ENCODE measurements around the gene P4HA2.

P4HA2 gene

GRCh38 chr5:132227485-132228240 lies at the start of gene P4HA2:
TSS of gene P4HA2 (minus strand) at chr5:132227853. CDS start at chr5:132218626, 9,227 bp downstream.
- peak; percentile 51 for DNase-seq (ENCODE audit: low spot score)

- no peak for DNase-seq (ENCODE audit: low spot score)
These were observed 49.6 kb upstream of the P4HA2 start for GRCh38 chr5:132277256-132277655.

GRCh38 chr5:132275367-132276220 lies 47.9 kb upstream of the P4HA2 start:
- no peak for DNase-seq (ENCODE audit: low spot score)

DNA sequence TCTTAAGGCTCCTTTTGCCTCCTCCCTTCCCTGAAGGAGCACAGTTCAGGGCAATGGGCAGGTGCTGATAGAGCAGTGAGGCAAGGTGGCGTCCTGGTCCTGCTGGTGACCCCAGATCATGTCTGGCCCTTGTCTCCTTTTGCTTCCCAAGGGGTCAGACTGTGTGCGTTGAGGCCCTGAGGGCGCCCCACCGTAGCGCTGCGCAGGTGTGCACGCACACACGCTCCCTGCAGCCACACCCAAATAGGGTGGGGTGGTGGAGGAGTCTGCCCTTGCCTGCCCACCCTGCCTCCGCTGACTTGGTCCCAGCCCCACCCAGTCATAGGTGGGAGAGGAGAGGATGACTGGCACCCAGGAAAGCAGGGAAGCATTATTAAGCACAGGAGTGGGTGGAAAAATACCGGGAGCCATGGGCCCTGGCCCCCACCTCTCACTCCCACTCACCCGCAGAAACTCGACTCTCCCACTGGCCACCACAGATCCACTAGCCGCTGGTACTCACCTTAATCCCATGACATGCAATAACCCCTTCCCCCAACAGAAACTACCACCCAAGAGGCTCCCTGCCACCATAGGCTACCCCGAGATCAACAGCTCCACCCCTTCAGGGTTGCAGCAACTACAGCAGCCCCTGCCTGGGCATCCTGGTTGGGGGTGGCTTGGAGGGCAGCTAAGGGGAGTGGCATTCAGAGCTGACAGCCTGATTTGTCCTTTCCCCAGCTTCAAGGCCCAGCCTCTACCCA lies 46.6 kb upstream of the P4HA2 start:
- no peak for DNase-seq (ENCODE audit: low spot score)

DNA sequence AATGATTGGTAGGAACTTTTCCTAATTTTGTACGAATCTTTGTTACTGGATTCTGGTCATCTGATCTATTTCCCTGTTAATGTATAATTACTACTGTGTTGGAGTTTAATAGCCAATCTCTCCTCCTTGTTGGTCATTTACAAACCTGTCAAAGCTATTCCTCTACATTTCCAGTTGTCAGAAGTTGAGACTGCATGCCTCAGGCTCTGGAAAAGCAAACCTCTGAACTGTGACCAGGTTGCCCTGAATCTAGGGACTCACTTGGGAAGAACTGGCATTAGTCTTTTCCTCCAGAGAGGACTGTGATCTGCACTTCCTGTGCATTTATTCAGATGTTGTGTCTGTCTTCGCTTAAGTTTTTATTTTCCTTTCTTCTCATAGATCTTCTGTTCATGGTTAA lies 46.0 kb upstream of the P4HA2 start:
- no peak for DNase-seq (ENCODE audit: low spot score)

GRCh38 chr5:132272311-132273210 lies 44.9 kb upstream of the P4HA2 start:
- peak; percentile 81 for DNase-seq (ENCODE audit: low spot score)

GRCh38 chr5:132271251-132272246 lies 43.9 kb upstream of the P4HA2 start:
- no peak for DNase-seq (ENCODE audit: low spot score)

DNA sequence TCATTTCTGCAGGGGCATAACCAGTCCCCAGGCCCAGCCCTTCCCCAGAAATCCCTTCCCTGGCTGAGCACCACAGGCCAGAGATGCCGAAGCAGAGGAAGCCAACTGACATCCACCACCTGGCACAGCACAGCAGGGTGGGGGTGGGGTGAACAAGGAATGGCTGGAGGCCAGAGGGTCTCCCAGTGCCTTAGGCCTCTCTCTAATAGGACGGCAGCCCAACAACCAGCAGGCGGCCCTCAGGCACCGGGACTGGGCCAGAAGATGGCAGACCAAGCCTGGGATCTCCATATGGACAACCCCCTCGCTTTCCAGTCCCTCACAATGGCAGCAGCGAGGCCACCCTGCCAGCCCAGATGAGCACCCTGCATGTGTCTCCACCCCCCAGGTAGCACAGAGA lies 43.1 kb upstream of the P4HA2 start:
- DNase-seq (ENCODE audit: low spot score) = no peak

GRCh38 chr5:132270335-132270665 lies 42.6 kb upstream of the P4HA2 start:
- DNase-seq (ENCODE audit: low spot score) = no peak

DNA sequence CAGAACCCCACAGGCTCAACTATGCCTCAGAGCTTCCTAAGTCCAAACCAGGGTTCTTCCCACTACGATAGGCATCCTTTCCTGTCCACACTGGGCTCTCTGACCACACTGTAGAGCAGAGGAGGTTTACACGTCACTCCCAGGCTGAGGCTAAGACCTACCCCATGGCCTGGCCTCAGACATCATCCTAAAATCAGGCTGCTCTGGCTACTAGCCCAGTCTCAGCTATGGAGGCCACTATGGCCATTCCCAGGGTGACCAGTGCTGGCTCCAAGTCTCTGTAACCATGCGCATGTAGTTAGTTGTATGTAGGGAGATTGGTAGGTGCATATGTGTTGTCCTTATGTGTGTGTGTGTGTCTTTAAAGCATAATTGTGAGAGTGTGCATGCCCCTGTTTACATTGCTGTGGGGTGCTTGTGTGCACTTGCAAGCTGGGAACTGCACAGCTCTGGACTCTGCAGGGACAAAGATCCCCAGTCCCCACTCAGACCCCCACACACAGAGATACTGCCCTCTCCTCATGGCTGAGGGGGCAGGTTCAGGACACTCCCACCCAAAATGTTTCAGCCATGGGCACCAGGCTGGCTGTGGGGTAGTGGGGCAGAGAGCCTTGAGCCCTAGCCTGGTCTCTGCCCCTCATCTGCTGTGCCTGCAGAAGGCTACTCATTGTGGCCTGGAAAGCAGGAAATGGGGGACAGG lies 42.1 kb upstream of the P4HA2 start:
- DNase-seq (ENCODE audit: low spot score) = no peak

GRCh38 chr5:132268769-132269551 lies 41.3 kb upstream of the P4HA2 start:
- DNase-seq (ENCODE audit: low spot score) = no peak

DNA sequence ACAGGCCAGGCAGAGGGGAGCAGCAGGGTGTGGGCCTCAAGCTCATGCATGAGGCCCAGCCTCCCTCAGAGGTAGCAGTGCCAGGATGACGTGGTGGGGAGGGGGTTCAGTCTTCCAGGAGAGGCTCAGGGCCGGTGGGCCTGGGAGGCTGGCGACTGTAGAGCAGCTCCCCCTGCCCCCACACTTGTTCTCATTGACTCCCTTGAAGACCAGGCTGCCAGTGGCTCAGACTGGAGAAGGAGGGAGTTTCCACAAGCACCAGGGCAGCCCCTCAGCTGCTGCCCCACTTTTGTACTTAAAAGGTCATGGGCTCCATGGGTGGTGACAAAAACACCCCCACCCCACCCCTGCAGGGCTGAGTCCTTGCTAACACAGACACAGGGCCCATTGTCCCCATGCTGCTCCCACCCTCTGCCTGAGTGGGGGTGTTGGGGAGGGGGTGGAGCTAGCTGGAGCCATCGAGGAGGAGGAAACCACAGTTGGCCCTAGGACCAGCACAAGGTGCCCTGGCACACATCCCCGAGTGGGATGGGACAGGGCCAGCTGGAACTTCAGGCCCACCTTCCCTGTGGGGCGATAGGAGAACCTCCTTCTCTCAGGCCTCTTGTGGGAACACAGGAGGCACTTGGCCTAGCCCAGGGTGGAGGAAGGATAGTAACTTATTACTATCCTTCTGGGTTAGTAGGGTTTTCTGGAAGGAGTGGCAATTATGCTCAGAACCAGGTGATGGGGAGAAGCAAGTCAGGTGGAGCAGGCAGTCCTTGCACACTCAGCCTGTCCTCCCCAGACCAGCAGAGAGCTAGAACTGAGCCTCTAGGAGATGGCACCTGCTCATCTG lies 40.5 kb upstream of the P4HA2 start:
- DNase-seq (ENCODE audit: low spot score) = no peak

DNA sequence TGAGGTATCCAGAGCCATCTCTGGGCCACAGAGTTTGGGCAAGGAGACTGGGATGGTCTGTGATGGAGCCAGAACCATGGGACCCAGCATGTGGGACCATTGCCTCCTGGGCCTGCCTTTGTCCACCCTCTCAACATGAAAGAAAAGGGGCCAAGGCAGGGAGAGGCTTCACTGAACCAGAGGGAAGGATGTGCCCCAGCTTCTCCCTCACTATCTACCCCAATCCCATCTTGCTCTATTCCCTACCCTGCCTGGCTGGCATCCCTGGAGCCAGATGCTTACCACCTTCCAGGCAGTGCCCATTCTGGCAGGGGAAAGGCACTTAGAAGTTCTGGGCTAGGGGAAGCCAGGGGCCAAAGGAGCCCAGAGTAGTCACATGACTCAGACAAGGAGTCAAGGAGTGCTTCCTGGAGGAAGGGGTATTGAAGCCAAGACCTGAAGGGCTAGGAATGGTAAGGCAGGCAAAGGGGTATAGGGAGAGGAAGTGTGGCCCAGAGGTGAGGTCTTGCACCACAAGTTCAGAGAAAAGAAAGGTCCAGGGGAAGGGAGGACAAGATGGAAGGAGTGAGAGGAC lies 39.6 kb upstream of the P4HA2 start:
- DNase-seq (ENCODE audit: low spot score) = no peak

DNA sequence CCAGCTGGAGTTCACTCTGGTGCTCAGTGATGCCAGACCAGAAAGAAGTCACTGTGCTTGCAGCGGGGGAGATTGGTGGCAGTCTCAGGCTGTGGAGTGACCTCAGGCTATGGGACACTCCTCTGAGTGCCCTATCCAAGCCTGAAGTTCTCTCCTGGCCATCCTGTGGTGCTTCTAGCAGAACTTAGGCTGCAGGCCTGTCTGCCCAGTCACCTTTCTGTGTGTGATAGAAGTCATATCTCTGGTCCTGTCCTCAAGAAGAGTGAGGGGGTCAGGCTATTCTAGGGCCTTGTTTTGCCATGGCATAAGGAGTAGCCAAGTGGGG lies 39.1 kb upstream of the P4HA2 start:
- DNase-seq (ENCODE audit: low spot score) = no peak

- DNase-seq (ENCODE audit: low spot score) = no peak
These were observed 38.6 kb upstream of the P4HA2 start for GRCh38 chr5:132266031-132266835.

GRCh38 chr5:132265336-132266030 lies 37.8 kb upstream of the P4HA2 start:
- no peak for DNase-seq (ENCODE audit: low spot score)
